ENCODE results near the gene KCTD21. TPM values are rescaled to one million over a fixed set of nuclear protein-coding genes. Genes with fewer than 3 reads are reported as not detected.
"Not testable (repeated sequence)": the region's sequence is repeated elsewhere in the genome, so short reads cannot be mapped to it uniquely, and the experiment has no call there.

The KCTD21 gene
- 11.0 TPM for polyA plus RNA-seq (2013, experiment 1 of 2; ENCODE audit: insufficient read length)
- polyA plus RNA-seq (2013, experiment 2 of 2; ENCODE audit: insufficient read length) = 10.9 TPM

GRCh38 chr11:78188286-78189173 lies at the start of gene KCTD21, which contains the start of gene USP35:
KCTD21 (minus strand) TSS chr11:78188626; CDS start chr11:78174554, 14,072 bp downstream.
USP35 (plus strand) TSS chr11:78188919; CDS start chr11:78196246, 7,327 bp downstream.
- peak; percentile 97 for DNase-seq

- DNase-seq = no peak
These were observed 49.0 kb upstream of the KCTD21 start for GRCh38 chr11:78237293-78238046.

GRCh38 chr11:78234006-78234405 lies 45.6 kb upstream of the KCTD21 start:
- no peak for DNase-seq

- DNase-seq = not testable (repeated sequence)
These were observed 44.6 kb upstream of the KCTD21 start for GRCh38 chr11:78233046-78233445.

GRCh38 chr11:78231962-78232501 lies 43.6 kb upstream of the KCTD21 start:
- peak; percentile 33 for DNase-seq

GRCh38 chr11:78230161-78230877 lies 41.9 kb upstream of the KCTD21 start:
- no peak for DNase-seq

- DNase-seq = no peak
These were observed 40.7 kb upstream of the KCTD21 start for GRCh38 chr11:78229106-78229505.

- DNase-seq = peak; percentile 45
These were observed 40.0 kb upstream of the KCTD21 start for GRCh38 chr11:78228467-78228866.

- no peak for DNase-seq
These were observed 39.5 kb upstream of the KCTD21 start for GRCh38 chr11:78227921-78228320.

GRCh38 chr11:78226684-78227680 lies 38.6 kb upstream of the KCTD21 start:
- no peak for DNase-seq

GRCh38 chr11:78224906-78225420 lies 36.5 kb upstream of the KCTD21 start:
- DNase-seq = no peak

- DNase-seq = no peak
These were observed 36.1 kb upstream of the KCTD21 start for GRCh38 chr11:78224506-78224905.

- DNase-seq = no peak
These were observed 35.0 kb upstream of the KCTD21 start for GRCh38 chr11:78223320-78223954.

GRCh38 chr11:78222726-78223125 lies 34.3 kb upstream of the KCTD21 start:
- DNase-seq = not testable (repeated sequence)

- no peak for DNase-seq
These were observed 33.2 kb upstream of the KCTD21 start for GRCh38 chr11:78221396-78222315.

- no peak for DNase-seq
These were observed 32.1 kb upstream of the KCTD21 start for GRCh38 chr11:78220218-78221157.

- no peak for DNase-seq
These were observed 31.2 kb upstream of the KCTD21 start for GRCh38 chr11:78219493-78220217.

Data from fibroblast of skin of scalp (primary cell).